Nephron (organoid): ENCODE measurements around the gene POLR3C.

Experiments
- H3K27ac Mint-ChIP-seq, 3 experiments: 2 replicates each; pipeline ENCODE4 v1.8.0; 2020; ENCODE audit warnings: mixed read lengths in 3 of 3, mild to moderate bottlenecking in 2 of 3, moderate library complexity in 1 of 3
- H3K27me3 Mint-ChIP-seq: 2 replicates; pipeline ENCODE4 v1.8.0; 2021; ENCODE audit warnings: low read depth, mild to moderate bottlenecking, moderate library complexity, mixed read lengths
- H3K36me3 Mint-ChIP-seq: 2 replicates; pipeline ENCODE4 v1.8.0; 2020; ENCODE audit warnings: low read depth, mixed read lengths
- H3K4me1 Mint-ChIP-seq: 2 replicates; pipeline ENCODE4 v1.8.0; 2020; ENCODE audit warnings: mixed read lengths
- H3K4me3 Mint-ChIP-seq, 3 experiments: 2 replicates each; pipeline ENCODE4 v1.8.0; 2020; ENCODE audit warnings: mild to moderate bottlenecking in 3 of 3, mixed read lengths in 3 of 3, moderate library complexity in 2 of 3
- H3K9me3 Mint-ChIP-seq: 2 replicates; pipeline ENCODE4 v1.8.0; 2020; ENCODE audit warnings: mixed read lengths
- CTCF ChIP-seq, 3 experiments: fragments of 200-600 bp; sonication (generic); IDR thresholded peaks; one replicate each; pipeline ENCODE4 v1.5.0; 2021; ENCODE audit warnings: antibody characterized with exemption in 3 of 3; ENCODE audit not compliant: unreplicated experiment in 3 of 3

The POLR3C gene

GRCh38 chr1:145823565-145824498 lies at the start of gene POLR3C, which contains the start of gene RNF115:
Gene POLR3C, plus strand, starts transcription at chr1:145824200. Its CDS starts 1,577 bp downstream, at chr1:145825777.
Gene RNF115, minus strand, starts transcription at chr1:145824095. Its CDS starts 222 bp downstream, at chr1:145823873.
- no peaks in the 10 kb centered on the region for H3K9me3 Mint-ChIP-seq
- H3K36me3 Mint-ChIP-seq = peaks cover 34% of the 10 kb centered on the region
- peak within 1 kb of the TSS; percentile 98 to 99 (median 99) for H3K27ac Mint-ChIP-seq
- TF ChIP-seq CTCF (IDR thresholded peaks at IDR 0.05; ENCODE audit: unreplicated experiment in 3 of 3) = no peak
- H3K27me3 Mint-ChIP-seq = no peaks in the 10 kb centered on the region
- peaks cover 18% of the 10 kb centered on the region for H3K4me1 Mint-ChIP-seq
- peak within 1 kb of the TSS; percentile 100 for H3K4me3 Mint-ChIP-seq

- no peak overlapping the region for H3K4me3 Mint-ChIP-seq
- H3K27ac Mint-ChIP-seq = no peak overlapping the region
- no peaks in the 10 kb centered on the region for H3K4me1 Mint-ChIP-seq
- no peak for TF ChIP-seq CTCF (IDR thresholded peaks at IDR 0.05; ENCODE audit: unreplicated experiment in 3 of 3)
- H3K9me3 Mint-ChIP-seq = no peaks in the 10 kb centered on the region
- peaks cover 40% of the 10 kb centered on the region for H3K36me3 Mint-ChIP-seq
- no peaks in the 10 kb centered on the region for H3K27me3 Mint-ChIP-seq
These were observed 46.4 kb upstream of the POLR3C start for GRCh38 chr1:145777357-145778145.

GRCh38 chr1:145778146-145778540 lies 45.9 kb upstream of the POLR3C start:
- H3K36me3 Mint-ChIP-seq = peaks cover 34% of the 10 kb centered on the region
- no peak overlapping the region for H3K27ac Mint-ChIP-seq
- no peak for TF ChIP-seq CTCF (IDR thresholded peaks at IDR 0.05; ENCODE audit: unreplicated experiment in 3 of 3)
- no peak overlapping the region for H3K4me3 Mint-ChIP-seq
- H3K27me3 Mint-ChIP-seq = no peaks in the 10 kb centered on the region
- H3K9me3 Mint-ChIP-seq = no peaks in the 10 kb centered on the region
- H3K4me1 Mint-ChIP-seq = no peaks in the 10 kb centered on the region

- Mint-ChIP-seq H3K9me3 (no peaks in the 10 kb centered on the region), H3K27ac (no peak overlapping the region), H3K27me3 (no peaks in the 10 kb centered on the region), H3K4me3 (no peak overlapping the region), H3K4me1 (no peaks in the 10 kb centered on the region), H3K36me3 (peaks cover 31% of the 10 kb centered on the region)
- no peak for TF ChIP-seq CTCF (IDR thresholded peaks at IDR 0.05; ENCODE audit: unreplicated experiment in 3 of 3)
These were observed 41.5 kb upstream of the POLR3C start for GRCh38 chr1:145782272-145783099.

- no peak for TF ChIP-seq CTCF (IDR thresholded peaks at IDR 0.05; ENCODE audit: unreplicated experiment in 3 of 3)
- no peaks in the 10 kb centered on the region for H3K27me3 Mint-ChIP-seq
- no peak overlapping the region for H3K4me3 Mint-ChIP-seq
- H3K4me1 Mint-ChIP-seq = no peaks in the 10 kb centered on the region
- H3K27ac Mint-ChIP-seq = no peak overlapping the region
- H3K36me3 Mint-ChIP-seq = peaks cover 39% of the 10 kb centered on the region
- H3K9me3 Mint-ChIP-seq = no peaks in the 10 kb centered on the region
These were observed 39.6 kb upstream of the POLR3C start for GRCh38 chr1:145784409-145784808.
